ENCODE results near the gene DIS3L. TPM values are rescaled to one million over a fixed set of nuclear protein-coding genes. Genes with fewer than 3 reads are reported as not detected.

DIS3L gene
- total RNA-seq, 1 donor from 2014 or later, result 27.2 TPM

DNA sequence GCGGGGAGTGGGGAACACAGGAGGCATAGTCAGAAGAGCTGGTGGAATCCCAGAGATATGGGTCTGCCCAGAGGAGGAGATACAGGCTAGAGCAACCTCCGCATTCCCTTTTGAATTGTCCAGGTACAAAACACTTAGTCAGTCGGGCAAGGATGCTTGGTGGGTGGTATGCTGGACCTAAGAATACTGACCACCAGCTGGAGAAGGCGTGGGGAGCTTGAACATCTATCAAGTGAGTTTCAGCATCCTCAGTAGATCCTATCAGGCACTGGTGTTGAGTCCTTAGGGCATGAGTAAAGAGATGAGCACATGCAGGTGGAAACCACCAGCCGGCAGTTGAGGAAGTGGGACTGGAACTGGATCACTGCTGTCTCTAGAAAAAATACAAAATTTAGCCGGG lies 14.7 kb upstream of the DIS3L start:
- intact Hi-C loops (cut with micrococcal nuclease), result no loop called here
- Mint-ChIP-seq H3K27me3 (no peaks in the 10 kb centered on the region), H3K36me3 (ENCODE audit: low read depth) (no peaks in the 10 kb centered on the region), H3K9me3 (no peaks in the 10 kb centered on the region), H3K4me1 (no peaks in the 10 kb centered on the region), H3K27ac (no peak overlapping the region), H3K4me3 (no peak overlapping the region)
- ATAC-seq (ENCODE audit: low read depth) (no peak), DNase-seq (no peak)
- POLR2A ChIA-PET, result no interaction called here
- TF ChIP-seq, protein P1, sequence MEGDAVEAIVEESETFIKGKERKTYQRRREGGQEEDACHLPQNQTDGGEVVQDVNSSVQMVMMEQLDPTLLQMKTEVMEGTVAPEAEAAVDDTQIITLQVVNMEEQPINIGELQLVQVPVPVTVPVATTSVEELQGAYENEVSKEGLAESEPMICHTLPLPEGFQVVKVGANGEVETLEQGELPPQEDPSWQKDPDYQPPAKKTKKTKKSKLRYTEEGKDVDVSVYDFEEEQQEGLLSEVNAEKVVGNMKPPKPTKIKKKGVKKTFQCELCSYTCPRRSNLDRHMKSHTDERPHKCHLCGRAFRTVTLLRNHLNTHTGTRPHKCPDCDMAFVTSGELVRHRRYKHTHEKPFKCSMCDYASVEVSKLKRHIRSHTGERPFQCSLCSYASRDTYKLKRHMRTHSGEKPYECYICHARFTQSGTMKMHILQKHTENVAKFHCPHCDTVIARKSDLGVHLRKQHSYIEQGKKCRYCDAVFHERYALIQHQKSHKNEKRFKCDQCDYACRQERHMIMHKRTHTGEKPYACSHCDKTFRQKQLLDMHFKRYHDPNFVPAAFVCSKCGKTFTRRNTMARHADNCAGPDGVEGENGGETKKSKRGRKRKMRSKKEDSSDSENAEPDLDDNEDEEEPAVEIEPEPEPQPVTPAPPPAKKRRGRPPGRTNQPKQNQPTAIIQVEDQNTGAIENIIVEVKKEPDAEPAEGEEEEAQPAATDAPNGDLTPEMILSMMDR (IDR thresholded peaks at IDR 0.05), result no peak
- CTCF ChIA-PET, result no interaction called here

DNA sequence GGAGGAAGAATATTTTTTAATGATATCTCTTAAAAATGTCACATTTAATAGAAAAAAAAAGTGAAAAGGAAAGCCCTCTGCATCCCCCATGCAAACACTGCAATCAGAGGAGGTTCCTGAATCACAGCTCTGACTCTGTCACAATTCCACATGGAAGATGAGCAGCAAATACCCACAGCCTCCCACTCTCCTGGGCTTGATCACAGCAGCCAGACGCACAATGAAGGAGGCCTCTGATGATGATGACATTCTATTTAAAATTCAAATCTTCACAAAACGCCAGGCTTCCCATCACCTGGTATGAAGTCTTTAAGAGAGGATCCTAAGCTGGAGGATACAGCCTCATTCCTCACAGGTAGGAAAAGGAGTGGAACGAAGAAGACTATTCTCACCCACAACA lies 9.1 kb upstream of the DIS3L start:
- Mint-ChIP-seq H3K36me3 (ENCODE audit: low read depth) (no peaks in the 10 kb centered on the region), H3K4me1 (peaks cover 2% of the 10 kb centered on the region), H3K4me3 (no peak overlapping the region), H3K27me3 (no peaks in the 10 kb centered on the region), H3K9me3 (no peaks in the 10 kb centered on the region), H3K27ac (no peak overlapping the region)
- POLR2A ChIA-PET, result no interaction called here
- TF ChIP-seq, protein P1 (IDR thresholded peaks at IDR 0.05), result no peak
- intact Hi-C loops (cut with micrococcal nuclease), result no loop called here
- DNase-seq (no peak), ATAC-seq (ENCODE audit: low read depth) (no peak)
- CTCF ChIA-PET, result no interaction called here

DNA sequence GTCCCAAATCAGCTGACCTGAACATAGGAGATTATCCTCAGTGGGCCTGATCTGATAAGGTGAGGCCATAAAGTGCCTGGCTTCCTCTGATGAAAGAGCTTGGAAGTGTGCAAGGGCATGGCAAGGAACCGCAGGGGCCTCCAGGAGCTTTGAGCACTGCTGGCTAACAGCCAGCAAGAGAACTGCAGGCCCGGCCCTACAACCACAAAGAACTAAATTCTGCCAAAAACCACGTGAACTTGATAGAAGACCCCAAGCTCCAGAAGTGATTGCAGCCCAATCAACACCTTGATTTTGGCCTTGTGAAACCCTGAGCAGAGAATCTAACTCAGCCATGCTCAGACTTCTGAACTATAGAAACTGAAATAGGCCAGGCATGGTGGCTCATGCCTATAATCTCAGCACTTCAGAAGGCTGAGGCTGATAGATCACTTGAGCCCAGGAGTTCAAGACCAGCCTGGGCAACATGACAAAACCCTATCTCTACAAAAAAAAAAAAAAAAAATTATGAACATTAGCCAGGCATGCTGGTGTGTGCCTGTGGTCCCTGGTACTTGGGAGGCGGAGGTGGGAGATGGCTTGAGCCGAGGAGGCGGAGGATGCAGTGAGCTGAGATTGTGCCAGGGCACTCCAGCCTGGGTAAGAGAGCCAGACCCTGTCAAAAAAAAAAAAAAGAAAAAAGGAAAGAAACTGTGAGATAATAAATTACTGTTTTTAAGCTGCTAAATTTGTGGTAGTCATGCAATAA lies 7.7 kb upstream of the DIS3L start:
- Mint-ChIP-seq H3K4me3 (no peak overlapping the region), H3K27ac (no peak overlapping the region), H3K4me1 (peaks cover 8% of the 10 kb centered on the region), H3K9me3 (no peaks in the 10 kb centered on the region), H3K27me3 (no peaks in the 10 kb centered on the region), H3K36me3 (ENCODE audit: low read depth) (no peaks in the 10 kb centered on the region)
- POLR2A ChIA-PET, result no interaction called here
- ATAC-seq (ENCODE audit: low read depth), result no peak
- CTCF ChIA-PET, result interaction anchor here (0.5 to 1.1 kb wide), 3 partner anchors 8 to 689 kb away, joined by 3 read pairs; no protein-coding TSS in a partner anchor
- intact Hi-C loops (cut with micrococcal nuclease), result loop anchor here (2.0 to 5.0 kb wide), 3 partner anchors 415 to 885 kb away; no protein-coding TSS in a partner anchor
- TF ChIP-seq, protein P1 (IDR thresholded peaks at IDR 0.05), result no peak
- DNase-seq, result no peak

DNA sequence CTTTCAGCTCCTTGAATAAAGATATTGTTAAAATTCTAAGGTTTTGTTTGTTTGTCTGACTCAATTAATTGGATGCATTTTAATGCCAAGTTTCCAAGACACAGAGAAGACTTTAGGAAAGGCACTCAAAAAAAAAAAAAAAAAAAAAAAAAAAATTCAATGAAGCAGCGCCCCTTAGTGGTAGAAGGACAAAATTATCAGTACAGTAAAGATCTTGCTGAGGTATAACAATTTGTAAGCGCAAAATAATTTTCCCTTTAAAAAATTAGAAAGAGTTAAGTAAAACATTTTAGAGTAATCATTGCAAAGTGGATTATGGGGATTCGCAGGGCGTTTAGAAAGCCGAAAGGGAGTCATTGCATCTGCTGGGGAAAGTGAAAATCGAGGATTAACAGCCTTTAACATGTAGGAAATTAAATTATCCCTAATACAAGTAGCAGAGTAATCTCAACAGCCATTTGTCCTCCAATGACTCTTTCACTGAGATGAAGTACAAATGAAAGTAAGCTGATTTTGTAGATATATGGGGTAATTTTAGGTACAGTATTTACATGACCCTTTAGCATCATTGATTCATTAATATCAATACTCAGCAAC lies 5.8 kb upstream of the DIS3L start:
- DNase-seq, result no peak
- peaks cover 18% of the 10 kb centered on the region for H3K4me1 Mint-ChIP-seq
- no peak for ATAC-seq (ENCODE audit: low read depth)
- no peaks in the 10 kb centered on the region for H3K27me3 Mint-ChIP-seq
- H3K36me3 Mint-ChIP-seq (ENCODE audit: low read depth), result no peaks in the 10 kb centered on the region
- intact Hi-C loops (cut with micrococcal nuclease), result loop anchor here (2.0 to 5.0 kb wide), 3 partner anchors 417 to 887 kb away; no protein-coding TSS in a partner anchor
- CTCF ChIA-PET, result interaction anchor here (0.7 to 1.6 kb wide), 4 partner anchors 100 to 692 kb away, joined by 4 to 6 read pairs (median 4); no protein-coding TSS in a partner anchor
- no peak overlapping the region for H3K4me3 Mint-ChIP-seq
- POLR2A ChIA-PET, result interaction anchor here (0.6 kb wide), 2 partner anchors 30 to 1998 kb away, joined by 3 read pairs; no protein-coding TSS in a partner anchor
- no peak overlapping the region for H3K27ac Mint-ChIP-seq
- H3K9me3 Mint-ChIP-seq, result no peaks in the 10 kb centered on the region
- TF ChIP-seq, protein P1 (IDR thresholded peaks at IDR 0.05), result peak; percentile 79

DNA sequence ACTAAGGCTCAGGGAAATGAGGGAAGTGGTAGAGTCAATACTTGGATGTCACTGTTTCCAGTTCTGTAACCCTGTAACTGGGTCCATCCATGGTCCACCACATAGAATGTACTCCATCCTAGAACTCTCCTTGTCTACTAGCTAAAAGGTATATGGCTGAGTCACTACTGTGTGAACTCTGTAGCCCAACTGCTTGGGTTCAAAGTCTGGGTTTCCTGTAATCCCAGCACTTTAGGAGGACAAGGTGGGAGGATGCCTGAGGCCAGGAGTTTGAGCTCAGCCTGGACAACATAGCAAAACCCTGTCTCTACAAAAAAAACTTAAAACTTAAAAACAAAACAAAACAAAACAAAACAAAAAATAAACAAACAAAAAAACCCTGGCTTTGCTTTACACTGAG lies 5.3 kb upstream of the DIS3L start:
- TF ChIP-seq, protein P1 (IDR thresholded peaks at IDR 0.05), result no peak
- Mint-ChIP-seq H3K27me3 (no peaks in the 10 kb centered on the region), H3K9me3 (no peaks in the 10 kb centered on the region), H3K27ac (no peak overlapping the region), H3K4me3 (no peak overlapping the region), H3K4me1 (peaks cover 20% of the 10 kb centered on the region), H3K36me3 (ENCODE audit: low read depth) (no peaks in the 10 kb centered on the region)
- ATAC-seq (ENCODE audit: low read depth), result no peak
- CTCF ChIA-PET, result interaction anchor here (0.7 to 1.6 kb wide), 3 partner anchors 211 to 693 kb away, joined by 3 to 6 read pairs (median 4); no protein-coding TSS in a partner anchor
- no peak for DNase-seq
- intact Hi-C loops (cut with micrococcal nuclease), result loop anchor here (5.0 kb wide), 1 partner anchor 651 kb away; no protein-coding TSS in a partner anchor
- POLR2A ChIA-PET, result interaction anchor here (0.6 kb wide), 2 partner anchors 99 to 1997 kb away, joined by 3 read pairs; partner anchors contain the start of gene MAP2K1

Data from activated B cell treated with CpG ODN at 0.5 μM for 24 hours (primary cell).